ENCODE results near the gene KDM2A. TPM values are rescaled to one million over a fixed set of nuclear protein-coding genes. Genes with fewer than 3 reads are reported as not detected.

Gene KDM2A
- total and polyA plus RNA-seq, 2 of the 13 experiments (the other 11 are each of a cell fraction or from before 2014, with no cell fraction given), result 31.3 to 31.4 TPM

- TF ChIP-seq ZNF597 (CRISPR knock-in tag; IDR thresholded peaks at IDR 0.05), result no peak
- no peak for TF ChIP-seq MATR3 (CRISPR knock-in tag; IDR thresholded peaks at IDR 0.05)
- no peak for TF ChIP-seq ZNF776 (CRISPR knock-in tag; IDR thresholded peaks at IDR 0.05)
- no peak; the same call in 1 of the 2 replicates for TF ChIP-seq KLF9 (CRISPR knock-in tag; IDR thresholded peaks at IDR 0.05; ENCODE audit: low read depth)
- TF ChIP-seq, protein P1, sequence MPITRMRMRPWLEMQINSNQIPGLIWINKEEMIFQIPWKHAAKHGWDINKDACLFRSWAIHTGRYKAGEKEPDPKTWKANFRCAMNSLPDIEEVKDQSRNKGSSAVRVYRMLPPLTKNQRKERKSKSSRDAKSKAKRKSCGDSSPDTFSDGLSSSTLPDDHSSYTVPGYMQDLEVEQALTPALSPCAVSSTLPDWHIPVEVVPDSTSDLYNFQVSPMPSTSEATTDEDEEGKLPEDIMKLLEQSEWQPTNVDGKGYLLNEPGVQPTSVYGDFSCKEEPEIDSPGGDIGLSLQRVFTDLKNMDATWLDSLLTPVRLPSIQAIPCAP (CRISPR knock-in tag; IDR thresholded peaks at IDR 0.05; ENCODE audit: low read depth), result no peak
- TF ChIP-seq ZSCAN12 (CRISPR knock-in tag; IDR thresholded peaks at IDR 0.05), result peak; percentile 60; the same call in 1 of the 2 replicates
- TF ChIP-seq SUZ12 (IDR thresholded peaks at IDR 0.05; ENCODE audit: low read depth, low read length), result no peak
- TF ChIP-seq SP4 (CRISPR knock-in tag; IDR thresholded peaks at IDR 0.05), result peak; percentile 80
- no peak for TF ChIP-seq SIX1 (CRISPR knock-in tag; IDR thresholded peaks at IDR 0.05; ENCODE audit: borderline replicate concordance)
- TF ChIP-seq NCOR1 (IDR thresholded peaks at IDR 0.05; ENCODE audit: borderline replicate concordance, low read length), result no peak
- TF ChIP-seq DR1 (CRISPR knock-in tag; IDR thresholded peaks at IDR 0.05), result peak; percentile 68
- peak; percentile 92 for TF ChIP-seq YEATS4 (CRISPR knock-in tag; IDR thresholded peaks at IDR 0.05; ENCODE audit: borderline replicate concordance)
- TF ChIP-seq ZNF562 (CRISPR knock-in tag; IDR thresholded peaks at IDR 0.05; ENCODE audit: borderline replicate concordance), result no peak
- TF ChIP-seq, protein P2, sequence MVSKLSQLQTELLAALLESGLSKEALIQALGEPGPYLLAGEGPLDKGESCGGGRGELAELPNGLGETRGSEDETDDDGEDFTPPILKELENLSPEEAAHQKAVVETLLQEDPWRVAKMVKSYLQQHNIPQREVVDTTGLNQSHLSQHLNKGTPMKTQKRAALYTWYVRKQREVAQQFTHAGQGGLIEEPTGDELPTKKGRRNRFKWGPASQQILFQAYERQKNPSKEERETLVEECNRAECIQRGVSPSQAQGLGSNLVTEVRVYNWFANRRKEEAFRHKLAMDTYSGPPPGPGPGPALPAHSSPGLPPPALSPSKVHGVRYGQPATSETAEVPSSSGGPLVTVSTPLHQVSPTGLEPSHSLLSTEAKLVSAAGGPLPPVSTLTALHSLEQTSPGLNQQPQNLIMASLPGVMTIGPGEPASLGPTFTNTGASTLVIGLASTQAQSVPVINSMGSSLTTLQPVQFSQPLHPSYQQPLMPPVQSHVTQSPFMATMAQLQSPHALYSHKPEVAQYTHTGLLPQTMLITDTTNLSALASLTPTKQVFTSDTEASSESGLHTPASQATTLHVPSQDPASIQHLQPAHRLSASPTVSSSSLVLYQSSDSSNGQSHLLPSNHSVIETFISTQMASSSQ (IDR thresholded peaks at IDR 0.05; ENCODE audit: low read depth), result no peak
- TF ChIP-seq, protein P2 (CRISPR knock-in tag; IDR thresholded peaks at IDR 0.05; ENCODE audit: borderline replicate concordance), result peak; percentile 67; the same call in 1 of the 2 replicates
- 0 out of 2 replicates have a peak, but pooled peaks have one; percentile 68 for TF ChIP-seq ZNF773 (CRISPR knock-in tag; IDR thresholded peaks at IDR 0.05; ENCODE audit: borderline replicate concordance)
- no peak for TF ChIP-seq JUND (CRISPR knock-in tag; IDR thresholded peaks at IDR 0.05)
- TF ChIP-seq ZNF451 (CRISPR knock-in tag; IDR thresholded peaks at IDR 0.05), result 0 out of 2 replicates have a peak, but pooled peaks have one; percentile 0
- peak; percentile 89 for TF ChIP-seq KAT8 (CRISPR knock-in tag; IDR thresholded peaks at IDR 0.05)
- TF ChIP-seq KDM6A (CRISPR knock-in tag; IDR thresholded peaks at IDR 0.05; ENCODE audit: low read depth), result no peak
- no peak for TF ChIP-seq ZNF326 (CRISPR knock-in tag; IDR thresholded peaks at IDR 0.05; ENCODE audit: borderline replicate concordance)
- TF ChIP-seq KLF16 (CRISPR knock-in tag; IDR thresholded peaks at IDR 0.05), result peak in 1 of 2 experiments; percentile 83; a peak in 2 of 4 replicates
- peak; percentile 69; the same call in 1 of the 2 replicates for TF ChIP-seq ZNF446 (CRISPR knock-in tag; IDR thresholded peaks at IDR 0.05)
- TF ChIP-seq NFKBIZ (CRISPR knock-in tag; IDR thresholded peaks at IDR 0.05), result no peak
- no peak; the same call in none of the 2 replicates for TF ChIP-seq REPIN1 (CRISPR knock-in tag; IDR thresholded peaks at IDR 0.05; ENCODE audit: borderline replicate concordance, low read depth)
- no peak for TF ChIP-seq ZNF75D (CRISPR knock-in tag; IDR thresholded peaks at IDR 0.05; ENCODE audit: borderline replicate concordance)
Observed at GRCh38 chr11:67288452-67289225, 169.6 kb downstream of the KDM2A start (continued).
